ENCODE results near the gene BRD1.

DNA sequence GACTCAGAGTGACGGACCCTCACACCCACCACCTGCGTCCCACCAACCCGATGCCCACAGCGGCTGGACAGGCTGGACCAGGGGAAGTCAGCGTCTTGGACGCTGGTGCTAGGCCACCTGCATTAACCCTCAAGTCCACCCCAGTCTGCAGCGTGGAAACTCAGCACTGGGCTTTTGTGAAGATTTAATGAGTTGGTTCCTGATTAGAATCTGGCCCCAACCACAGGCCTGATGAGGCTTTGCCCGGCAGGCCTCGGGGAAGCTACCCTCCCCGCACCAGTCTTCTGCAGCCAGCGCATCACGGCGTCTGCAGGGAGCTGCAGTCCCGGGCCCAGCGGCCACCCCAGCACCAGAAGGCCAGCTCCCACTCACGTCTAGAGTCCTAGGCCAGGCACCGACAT is 101.0 kb downstream of the BRD1 start:
- TF ChIP-seq POLR2A (IDR thresholded peaks at IDR 0.05), result no peak
- TF ChIP-seq, protein P1, sequence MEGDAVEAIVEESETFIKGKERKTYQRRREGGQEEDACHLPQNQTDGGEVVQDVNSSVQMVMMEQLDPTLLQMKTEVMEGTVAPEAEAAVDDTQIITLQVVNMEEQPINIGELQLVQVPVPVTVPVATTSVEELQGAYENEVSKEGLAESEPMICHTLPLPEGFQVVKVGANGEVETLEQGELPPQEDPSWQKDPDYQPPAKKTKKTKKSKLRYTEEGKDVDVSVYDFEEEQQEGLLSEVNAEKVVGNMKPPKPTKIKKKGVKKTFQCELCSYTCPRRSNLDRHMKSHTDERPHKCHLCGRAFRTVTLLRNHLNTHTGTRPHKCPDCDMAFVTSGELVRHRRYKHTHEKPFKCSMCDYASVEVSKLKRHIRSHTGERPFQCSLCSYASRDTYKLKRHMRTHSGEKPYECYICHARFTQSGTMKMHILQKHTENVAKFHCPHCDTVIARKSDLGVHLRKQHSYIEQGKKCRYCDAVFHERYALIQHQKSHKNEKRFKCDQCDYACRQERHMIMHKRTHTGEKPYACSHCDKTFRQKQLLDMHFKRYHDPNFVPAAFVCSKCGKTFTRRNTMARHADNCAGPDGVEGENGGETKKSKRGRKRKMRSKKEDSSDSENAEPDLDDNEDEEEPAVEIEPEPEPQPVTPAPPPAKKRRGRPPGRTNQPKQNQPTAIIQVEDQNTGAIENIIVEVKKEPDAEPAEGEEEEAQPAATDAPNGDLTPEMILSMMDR (IDR thresholded peaks at IDR 0.05 in 4 of 5, conservative IDR thresholded peaks at IDR 0.05 in 1 of 5), result no peak

Data from gastrocnemius medialis (tissue), 4 donors.